LNCaP clone FGC (cell line): ENCODE data around the gene CRYGN.

Experiments
- DNase-seq: peaks from one replicate; pipeline ENCODE4 v3.0.0-alpha.2; 2011; ENCODE audit warnings: low read depth
- H3K4me3 ChIP-seq: 2 replicates; pipeline ENCODE4 v1.5.1; 2011; ENCODE audit warnings: mild to moderate bottlenecking, low read depth, low read length, control low read depth
- CTCF ChIP-seq: IDR thresholded peaks from 2 replicates; pipeline ENCODE4 v1.5.1; 2012; ENCODE audit warnings: mild to moderate bottlenecking; ENCODE audit not compliant: control insufficient read depth, insufficient read depth; ENCODE audit errors: extremely low read depth

Gene CRYGN

GRCh38 chr7:151395036-151395367 is 44.9 kb downstream of the CRYGN start:
- no peak for TF ChIP-seq CTCF
- DNase-seq, result no peak

GRCh38 chr7:151394076-151395035 is 45.6 kb downstream of the CRYGN start:
- TF ChIP-seq CTCF, result no peak
- no peak overlapping the region for H3K4me3 ChIP-seq
- no peak for DNase-seq

More at GRCh38 chr7:151395036-151395367, 44.9 kb downstream of the CRYGN start:
- no peak overlapping the region for H3K4me3 ChIP-seq

- no peak for TF ChIP-seq CTCF
- H3K4me3 ChIP-seq, result no peak overlapping the region
- DNase-seq, result no peak
Observed at GRCh38 chr7:151393031-151393977, 46.6 kb downstream of the CRYGN start.

- no peak for TF ChIP-seq CTCF
- no peak for DNase-seq
- H3K4me3 ChIP-seq, result no peak overlapping the region
Observed at GRCh38 chr7:151392426-151392825, 47.5 kb downstream of the CRYGN start.

GRCh38 chr7:151392002-151392401 is 47.9 kb downstream of the CRYGN start:
- DNase-seq, result no peak
- H3K4me3 ChIP-seq, result no peak overlapping the region
- no peak for TF ChIP-seq CTCF

GRCh38 chr7:151391358-151391730 is 48.6 kb downstream of the CRYGN start:
- DNase-seq, result no peak
- TF ChIP-seq CTCF, result no peak
- no peak overlapping the region for H3K4me3 ChIP-seq
